Endothelial cell of umbilical vein (primary cell): ENCODE results near the gene CHD5. TPM values are rescaled to one million over a fixed set of nuclear protein-coding genes. Genes with fewer than 3 reads are reported as not detected.

ENCODE experiments used
- BruUV-seq: library from RNA; stranded (reverse); fragments of 400-500 nt; replicated peaks from 2 replicates; lab custom pipeline; 2021; lab: Mats Ljungman, UMichigan
- CTCF ChIA-PET: fragments of 300-600, 350-600 bp; sonication (Branson Sonifier 250); formaldehyde crosslinking; loops from one replicate; lab custom pipeline; 2021; ENCODE audit warnings: antibody characterized with exemption, inconsistent platforms; lab: Charles Lee
- POLR2A ChIA-PET: fragments of 300-600, 350-600 bp; sonication (Branson Sonifier 250); formaldehyde crosslinking; loops from one replicate; lab custom pipeline; 2021; ENCODE audit warnings: antibody characterized with exemption, inconsistent platforms; lab: Charles Lee
- DNase-seq: peaks from one replicate; pipeline ENCODE4 v3.0.0-alpha.2; 2011; ENCODE audit warnings: low read depth, low spot score
- FAIRE-seq: peaks from 2 replicates; lab custom pipeline; 2011; peaks lifted over from hg19 to GRCh38; lab: Jason Lieb, UNC
- H2AFZ ChIP-seq: 2 replicates; pipeline ENCODE4 v1.6.0; 2012; ENCODE audit warnings: low read depth, low read length, control low read depth, inconsistent platforms
- H3K27ac ChIP-seq: 2 replicates; pipeline ENCODE4 v1.5.1; 2011; ENCODE audit warnings: low read depth, mild to moderate bottlenecking, control low read depth, low read length, moderate library complexity; ENCODE audit not compliant: insufficient read depth
- H3K27me3 ChIP-seq, 2 experiments: 2 replicates each; pipeline versions ENCODE4 v1.6.0 to v1.6.1; 2011; ENCODE audit warnings: low read length in 2 of 2, mixed read lengths in 1 of 2; ENCODE audit not compliant: control insufficient read depth in 2 of 2, insufficient read depth in 2 of 2
- H3K36me3 ChIP-seq, 2 experiments: 2 replicates in 1 of 2; 3 replicates in 1 of 2; pipeline ENCODE4 v1.5.1; 2011; ENCODE audit warnings: low read length in 2 of 2, mild to moderate bottlenecking in 1 of 2, moderate library complexity in 1 of 2; ENCODE audit not compliant: control insufficient read depth in 2 of 2, insufficient read depth in 2 of 2; ENCODE audit errors: extremely low read depth in 1 of 2
- H3K4me1 ChIP-seq: 3 replicates; pipeline ENCODE4 v1.5.1; 2011; ENCODE audit warnings: mild to moderate bottlenecking, low read length; ENCODE audit not compliant: control insufficient read depth, insufficient read depth; ENCODE audit errors: extremely low read depth
- H3K4me2 ChIP-seq: 2 replicates; pipeline ENCODE4 v1.6.1; 2011; ENCODE audit warnings: low read length, control low read depth, mixed read lengths; ENCODE audit not compliant: insufficient read depth
- H3K4me3 ChIP-seq, 3 experiments: fragments of 200-600 bp in 1 of 3; sonication (generic), shearing (Covaris generic) in 1 of 3; replicated peaks in 1 of 3; 2 replicates each; pipeline ENCODE4 v1.5.1; 2011 to 2016; ENCODE audit warnings: control low read depth in 3 of 3, low read length in 3 of 3, mild to moderate bottlenecking in 2 of 3, inconsistent platforms in 1 of 3, low read depth in 1 of 3, moderate library complexity in 1 of 3; ENCODE audit not compliant: insufficient read depth in 1 of 3
- H3K79me2 ChIP-seq: 2 replicates; pipeline ENCODE4 v1.6.0; 2012; ENCODE audit warnings: low read length, inconsistent platforms; ENCODE audit not compliant: control insufficient read depth, insufficient read depth
- H3K9ac ChIP-seq: replicated peaks from 2 replicates; pipeline ENCODE3; 2011; ENCODE audit warnings: low read length, control low read depth; ENCODE audit not compliant: insufficient read depth; ENCODE audit errors: extremely low read depth
- H3K9me1 ChIP-seq: replicated peaks from 3 replicates; pipeline ENCODE4 v1.6.0; 2011; ENCODE audit warnings: mild to moderate bottlenecking, low read length; ENCODE audit not compliant: control insufficient read depth, insufficient read depth; ENCODE audit errors: extremely low read depth
- H3K9me3 ChIP-seq: replicated peaks from 2 replicates; pipeline ENCODE4 v1.5.1; 2012; ENCODE audit warnings: low read length, inconsistent platforms; ENCODE audit not compliant: control insufficient read depth, insufficient read depth
- H4K20me1 ChIP-seq: replicated peaks from 2 replicates; pipeline ENCODE3; 2011; ENCODE audit warnings: mild to moderate bottlenecking, low read length; ENCODE audit not compliant: control insufficient read depth, insufficient read depth; ENCODE audit errors: extremely low read depth
- CTCF ChIP-seq, 2 donors: IDR thresholded peaks; 1 replicate in 1 of 2; 2 replicates in 1 of 2; pipeline ENCODE4 v1.5.1; 2011; ENCODE audit warnings: low read length in 2 of 2, mild to moderate bottlenecking in 2 of 2, moderate library complexity in 2 of 2, control low read depth in 1 of 2, inconsistent platforms in 1 of 2, low read depth in 1 of 2; ENCODE audit not compliant: insufficient read depth in 1 of 2; ENCODE audit errors: extremely low read depth in 1 of 2
- EZH2 ChIP-seq: IDR thresholded peaks from 2 replicates; pipeline ENCODE4 v1.6.1; 2012; ENCODE audit warnings: borderline replicate concordance, low read depth, mild to moderate bottlenecking, moderate library complexity, low read length, inconsistent platforms; ENCODE audit not compliant: severe bottlenecking
- FOS ChIP-seq: IDR thresholded peaks from 2 replicates; pipeline ENCODE4 v1.6.1; 2011; ENCODE audit warnings: mild to moderate bottlenecking, low read length, moderate library complexity, borderline replicate concordance; ENCODE audit not compliant: insufficient read depth
- GATA2 ChIP-seq: IDR thresholded peaks from 2 replicates; pipeline ENCODE4 v1.7.0; 2011; ENCODE audit warnings: low read depth, mild to moderate bottlenecking, moderate library complexity, mixed read lengths, low read length; ENCODE audit not compliant: insufficient read length, insufficient read depth
- JUN ChIP-seq: IDR thresholded peaks from 2 replicates; pipeline ENCODE4 v1.6.1; 2011; ENCODE audit warnings: borderline replicate concordance, low read depth; ENCODE audit not compliant: insufficient read length, insufficient read depth
- MAX ChIP-seq: IDR thresholded peaks from 2 replicates; pipeline ENCODE4 v1.6.1; 2011; ENCODE audit not compliant: insufficient read depth, insufficient read length
- MYC ChIP-seq: IDR thresholded peaks from one replicate; pipeline ENCODE4 v1.6.1; 2011; ENCODE audit warnings: mild to moderate bottlenecking, low read depth, low read length
- POLR2A ChIP-seq: IDR thresholded peaks from 2 replicates; pipeline ENCODE4 v1.6.1; 2012; ENCODE audit warnings: low read depth, mild to moderate bottlenecking, control low read depth, low read length
- POLR2AphosphoS5 ChIP-seq: IDR thresholded peaks from 2 replicates; pipeline ENCODE4 v1.6.1; 2012; ENCODE audit warnings: low read depth, mild to moderate bottlenecking, control low read depth, low read length, moderate library complexity; ENCODE audit not compliant: insufficient read depth
- dilution Hi-C: fragments of 300-500 bp; cut with MboI; formaldehyde crosslinking; loops from one replicate; pipeline ENCODE4 v1.15.0; 2019; ENCODE audit warnings: low sequenced_read_pairs; ENCODE audit not compliant: extremely low pct_ligation_motif_present
- intact Hi-C: fragments of 100-400 bp; cut with micrococcal nuclease; formaldehyde crosslinking; loops from one replicate; pipeline ENCODE4 v1.10.0; 2022
- polyA plus RNA-seq, 4 experiments: library from polyadenylated mRNA; depleted of rRNA in 3 of 4; stranded (reverse) in 3 of 4; unstranded in 1 of 4; fragments of >200 nt; gene quantifications; 2 replicates each; pipeline versions ENCODE4 v1.2.1 to v1.2.3, GENCODE V29; 2011 to 2012; ENCODE audit warnings: missing spikeins in 1 of 4
- total RNA-seq: library from RNA; stranded (reverse); gene quantifications from 2 replicates; pipeline ENCODE4 v1.2.3, GENCODE V29; 2021

Gene CHD5
- total and polyA plus RNA-seq, 2 donors (not counting 3 experiments of a cell fraction or from before 2014, with no cell fraction given), result 0.04 to 0.11 TPM

DNA sequence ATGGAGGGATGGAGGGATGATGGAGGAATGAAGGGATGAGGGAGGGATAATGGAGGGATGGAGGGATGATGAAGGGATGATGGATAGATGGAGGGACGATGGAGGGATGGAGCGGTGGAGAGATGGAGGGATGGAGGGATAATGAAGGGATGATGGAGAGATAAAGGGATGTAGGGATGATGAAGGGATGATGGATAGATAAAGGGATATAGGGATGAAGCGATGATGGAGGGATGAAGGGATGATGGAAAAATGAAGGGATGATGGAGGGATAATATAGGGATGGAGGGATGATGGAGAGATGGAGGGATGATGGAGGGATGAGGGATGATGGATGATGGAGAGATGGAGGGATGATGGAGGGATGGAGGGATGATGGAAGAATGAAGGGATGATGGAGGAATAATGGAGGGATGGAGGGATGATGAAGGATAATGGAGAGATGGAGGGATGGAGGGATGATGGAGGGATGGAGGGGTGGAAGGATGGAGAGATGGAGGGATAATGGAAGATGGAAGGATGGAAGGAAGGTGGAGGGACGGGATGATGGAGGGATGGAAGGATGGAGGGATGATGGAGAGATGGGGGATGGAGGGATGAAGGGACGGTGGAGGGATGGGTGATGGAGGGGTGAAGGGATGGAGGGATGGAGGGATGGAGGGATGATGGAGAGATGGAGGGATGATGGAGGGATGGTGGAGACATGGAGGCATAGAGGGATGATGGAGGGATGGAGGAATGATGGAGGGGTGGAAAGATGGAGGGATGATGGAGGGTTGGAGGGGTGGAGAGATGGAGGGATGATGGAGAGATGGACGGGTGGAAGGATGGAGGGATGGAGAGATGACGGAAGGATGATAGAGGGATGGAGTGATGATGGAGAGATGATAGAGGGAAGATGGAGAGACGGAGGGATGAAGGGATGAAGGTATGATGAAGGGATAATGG lies 72.4 kb downstream of the CHD5 start:
- ChIA-PET POLR2A (no interaction called here), CTCF (no interaction called here)
- H3K4me3 ChIP-seq, result no peak overlapping the region
- no peaks in the 10 kb centered on the region for H3K9me1 ChIP-seq
- no peaks in the 10 kb centered on the region for H4K20me1 ChIP-seq
- no peaks in the 10 kb centered on the region for H3K4me1 ChIP-seq
- DNase-seq, result no peak
- no peak overlapping the region for H3K4me2 ChIP-seq
- H3K9me3 ChIP-seq, result no peaks in the 10 kb centered on the region
- intact Hi-C loops, result loop anchor here (1.0 kb wide), 1 partner anchor 78 kb away; no protein-coding TSS in a partner anchor
- dilution Hi-C loops, result no loop called here
- H3K27ac ChIP-seq, result no peak overlapping the region
- H3K27me3 ChIP-seq, result no peaks in the 10 kb centered on the region
- no peaks in the 10 kb centered on the region for H3K79me2 ChIP-seq
- no peak overlapping the region for H3K9ac ChIP-seq
- no TSS peak for BruUV-seq
- no peak overlapping the region for H2AFZ ChIP-seq
- TF ChIP-seq FOS, result no peak
- no peak for TF ChIP-seq POLR2AphosphoS5
- no peak for TF ChIP-seq JUN
- TF ChIP-seq GATA2, result no peak
- TF ChIP-seq POLR2A, result no peak
- no peak for TF ChIP-seq EZH2
- no peak for TF ChIP-seq MYC
- TF ChIP-seq CTCF (IDR thresholded peaks at IDR 0.05; ENCODE audit: extremely low read depth in 1 of 2, insufficient read depth in 1 of 2, low read depth in 1 of 2, low read length in 2 of 2), result no peak
- no peak for TF ChIP-seq MAX
- FAIRE-seq, result no peak
- no peaks in the 10 kb centered on the region for H3K36me3 ChIP-seq
